Astrocyte (in vitro differentiated cells and primary cell): ENCODE results near the gene CNTRL.

Experiments
- CTCF ChIP-seq: IDR thresholded peaks from 2 replicates; pipeline ENCODE4 v1.5.1; 2011; ENCODE audit warnings: low read depth, mild to moderate bottlenecking, inconsistent platforms, low read length, moderate library complexity; ENCODE audit not compliant: insufficient read depth
- EZH2 ChIP-seq: IDR thresholded peaks from 2 replicates; pipeline ENCODE4 v1.6.1; 2012; ENCODE audit warnings: mild to moderate bottlenecking, low read length, inconsistent platforms; ENCODE audit not compliant: insufficient read depth

- TF ChIP-seq CTCF, result no peak
- no peak for TF ChIP-seq EZH2
Measured at GRCh38 chr9:121153642-121154041, 78.9 kb downstream of the CNTRL start.
